DOHH2 (cell line): Measurements from ENCODE around the gene TGM3.

Experiments used
- CTCF ChIP-seq: fragments of 200-600 bp; sonication (generic); IDR thresholded peaks from one replicate; pipeline ENCODE4 v1.5.1; 2014; ENCODE audit warnings: antibody characterized with exemption, mild to moderate bottlenecking, low read depth, low read length; ENCODE audit not compliant: poor library complexity, severe bottlenecking
- EZH2phosphoT487 ChIP-seq: fragments of 200-600 bp; sonication (generic); IDR thresholded peaks from 2 replicates; pipeline ENCODE4 v1.6.1; 2017; ENCODE audit warnings: borderline replicate concordance, mild to moderate bottlenecking, antibody characterized with exemption, low read length, moderate library complexity, mixed read lengths

- TF ChIP-seq CTCF (no peak), EZH2phosphoT487 (no peak)
These were observed 9.7 kb downstream of the TGM3 start for GRCh38 chr20:2305479-2305878.
